Measurements from ENCODE around the gene TSHR.
"Not testable (repeated sequence)": the region's sequence is repeated elsewhere in the genome, so short reads cannot be mapped to it uniquely, and the experiment has no call there.

DNA sequence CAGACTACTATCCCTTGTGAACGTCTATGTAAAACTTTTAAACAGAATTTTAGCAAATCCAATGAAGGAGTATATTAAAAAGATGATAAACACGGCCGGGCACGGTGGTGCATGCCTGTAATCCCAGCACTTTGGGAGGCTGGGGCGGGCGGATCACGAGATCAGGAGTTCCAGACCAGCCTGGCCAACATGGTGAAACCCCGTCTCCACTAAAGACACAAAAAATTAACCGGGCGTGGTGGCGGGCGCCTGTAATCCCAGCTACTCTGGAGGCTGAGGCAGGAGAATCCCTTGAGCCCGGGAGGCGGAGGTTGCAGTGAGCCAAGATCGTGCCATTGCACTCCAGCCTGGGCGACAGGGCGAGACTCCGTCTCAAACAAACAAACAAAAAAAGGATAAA lies 2.2 kb upstream of the TSHR start:
- not testable (repeated sequence) for TF ChIP-seq CTCF (IDR thresholded peaks at IDR 0.05); ZFX (IDR thresholded peaks at IDR 0.05; ENCODE audit: borderline replicate concordance)
